ENCODE measurements around the gene RABL6.
"Not testable (repeated sequence)": the region's sequence is repeated elsewhere in the genome, so short reads cannot be mapped to it uniquely, and the experiment has no call there.

Gene RABL6

GRCh38 chr9:136865041-136865767, 57.5 kb downstream of the RABL6 start:
- TF ChIP-seq CTCF (IDR thresholded peaks at IDR 0.05; ENCODE audit: low read depth, low read length) = no peak
- DNase-seq (ENCODE audit: extremely low read depth, low read depth) = no peak

GRCh38 chr9:136865768-136866103, 58.0 kb downstream of the RABL6 start:
- no peak for TF ChIP-seq CTCF (IDR thresholded peaks at IDR 0.05; ENCODE audit: low read depth, low read length)
- no peak for DNase-seq (ENCODE audit: extremely low read depth, low read depth)

- DNase-seq (ENCODE audit: extremely low read depth, low read depth) = not testable (repeated sequence)
These were observed 59.2 kb downstream of the RABL6 start for GRCh38 chr9:136866898-136867421.

- no peak for DNase-seq (ENCODE audit: extremely low read depth, low read depth)
These were observed 59.7 kb downstream of the RABL6 start for GRCh38 chr9:136867480-136867879.

GRCh38 chr9:136867917-136868316, 60.2 kb downstream of the RABL6 start:
- DNase-seq (ENCODE audit: extremely low read depth, low read depth) = no peak
- no peak for TF ChIP-seq CTCF (IDR thresholded peaks at IDR 0.05; ENCODE audit: low read depth, low read length)

More at GRCh38 chr9:136867480-136867879, 59.7 kb downstream of the RABL6 start:
- TF ChIP-seq CTCF (IDR thresholded peaks at IDR 0.05; ENCODE audit: low read depth, low read length) = no peak

GRCh38 chr9:136868644-136869043, 60.9 kb downstream of the RABL6 start:
- no peak for DNase-seq (ENCODE audit: extremely low read depth, low read depth)
- TF ChIP-seq CTCF (IDR thresholded peaks at IDR 0.05; ENCODE audit: low read depth, low read length) = no peak

GRCh38 chr9:136869611-136870010, 61.9 kb downstream of the RABL6 start:
- DNase-seq (ENCODE audit: extremely low read depth, low read depth) = not testable (repeated sequence)

GRCh38 chr9:136875155-136875554, 67.4 kb downstream of the RABL6 start:
- no peak for DNase-seq (ENCODE audit: extremely low read depth, low read depth)
- no peak for TF ChIP-seq CTCF (IDR thresholded peaks at IDR 0.05; ENCODE audit: low read depth, low read length)

Data from AG09319 (cell line).